ENCODE data around the gene ZNF57.

ZNF57 gene

DNA sequence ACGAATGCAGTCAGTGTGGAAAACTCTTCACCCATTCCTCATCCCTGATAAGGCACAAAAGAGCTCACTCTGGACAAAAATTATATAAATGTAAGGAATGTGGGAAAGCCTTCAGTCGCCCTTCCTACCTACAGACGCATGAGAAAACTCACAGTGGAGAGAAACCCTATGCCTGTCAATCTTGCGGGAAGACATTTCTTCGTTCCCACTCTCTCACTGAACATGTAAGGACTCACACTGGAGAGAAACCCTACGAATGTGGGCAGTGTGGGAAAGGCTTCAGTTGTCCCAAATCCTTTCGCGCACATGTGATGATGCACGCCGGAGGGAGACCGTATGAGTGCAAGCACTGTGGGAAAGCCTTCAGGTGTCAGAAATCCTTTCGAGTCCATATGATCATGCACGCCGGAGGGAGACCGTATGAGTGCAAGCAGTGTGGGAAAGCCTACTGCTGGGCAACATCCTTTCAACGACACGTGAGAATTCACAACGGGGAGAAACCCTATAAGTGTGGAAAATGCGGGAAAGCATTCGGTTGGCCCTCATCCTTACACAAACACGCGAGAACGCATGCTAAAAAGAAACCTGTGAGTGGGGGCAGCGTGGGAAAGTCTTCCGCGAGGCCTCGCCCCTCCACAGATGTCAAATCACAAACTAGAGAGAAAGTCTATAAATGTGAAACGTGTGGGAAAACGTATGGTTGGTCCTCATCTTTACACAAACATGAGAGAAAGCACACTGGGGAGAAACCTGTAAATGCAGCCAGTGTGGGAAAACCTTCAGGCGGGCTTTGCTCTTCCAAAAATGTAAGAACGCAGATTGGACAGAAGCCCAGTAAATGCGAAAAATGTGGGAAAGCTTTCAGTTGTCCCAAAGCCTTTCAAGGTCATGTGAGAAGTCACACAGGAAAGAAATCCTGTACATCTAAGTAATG lies 23.1 kb upstream of the ZNF57 start:
- TF ChIP-seq GATA2 (IDR thresholded peaks at IDR 0.05; ENCODE audit: low read depth, low read length), result no peak
- TF ChIP-seq GATA3 (IDR thresholded peaks at IDR 0.05; ENCODE audit: low read depth, low read length), result no peak

DNA sequence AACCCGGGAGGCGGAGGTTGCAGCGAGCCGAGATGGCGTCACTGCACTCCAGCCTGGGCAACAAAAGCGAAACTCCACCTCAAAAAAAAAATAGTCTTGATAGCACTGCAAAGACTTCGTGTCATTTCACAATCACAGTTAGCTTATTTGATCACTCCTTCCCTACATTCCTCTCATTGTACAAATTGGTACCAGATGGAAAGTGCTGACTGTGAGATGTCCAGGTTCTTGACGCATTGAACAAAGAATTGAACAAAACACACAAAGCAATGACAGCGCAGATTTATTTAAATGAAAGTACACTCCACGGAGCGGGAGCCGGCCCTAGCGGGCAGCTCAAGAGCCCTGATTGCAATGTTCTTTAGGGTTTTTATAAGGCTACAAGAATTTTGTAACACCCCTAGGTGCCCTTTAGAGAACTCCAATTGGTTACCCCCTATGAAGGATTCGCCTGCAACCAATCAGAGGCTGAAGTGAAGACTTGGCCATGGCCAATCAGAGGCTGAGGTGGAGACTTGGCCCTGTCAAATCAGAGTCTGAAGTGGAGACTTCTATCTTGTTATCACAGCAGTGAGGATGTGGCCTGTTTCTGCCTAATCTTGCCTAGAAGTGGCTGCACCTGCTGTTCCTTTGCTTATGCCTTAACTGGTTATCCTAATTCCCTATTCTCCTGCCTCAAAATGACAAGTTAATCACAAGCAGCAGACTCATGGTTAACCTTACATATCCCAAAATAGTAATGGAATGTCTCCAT lies 16.9 kb upstream of the ZNF57 start:
- TF ChIP-seq GATA3 (IDR thresholded peaks at IDR 0.05; ENCODE audit: low read depth, low read length), result no peak
- no peak for TF ChIP-seq GATA2 (IDR thresholded peaks at IDR 0.05; ENCODE audit: low read depth, low read length)

DNA sequence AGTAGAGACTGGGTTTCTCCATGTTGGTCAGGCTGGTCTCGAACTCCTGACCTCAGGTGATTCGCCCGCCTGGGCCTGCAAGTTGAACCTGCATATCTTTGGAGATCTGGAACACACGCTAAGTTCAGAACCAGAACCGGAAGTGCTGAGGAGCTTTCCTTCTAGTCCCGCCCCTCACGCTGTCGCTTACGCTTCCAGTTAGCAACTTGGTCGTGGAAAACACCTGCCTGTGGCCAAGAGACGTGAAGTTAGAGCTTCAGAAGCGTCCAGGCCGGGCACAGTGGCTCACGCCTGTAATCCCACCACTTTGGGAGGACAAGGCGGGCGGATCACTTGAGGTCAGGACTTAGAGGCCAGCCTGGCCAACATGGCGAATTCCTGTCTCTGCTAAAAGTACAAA lies 15.0 kb upstream of the ZNF57 start:
- TF ChIP-seq GATA3 (IDR thresholded peaks at IDR 0.05; ENCODE audit: low read depth, low read length) (no peak), GATA2 (IDR thresholded peaks at IDR 0.05; ENCODE audit: low read depth, low read length) (no peak)

DNA sequence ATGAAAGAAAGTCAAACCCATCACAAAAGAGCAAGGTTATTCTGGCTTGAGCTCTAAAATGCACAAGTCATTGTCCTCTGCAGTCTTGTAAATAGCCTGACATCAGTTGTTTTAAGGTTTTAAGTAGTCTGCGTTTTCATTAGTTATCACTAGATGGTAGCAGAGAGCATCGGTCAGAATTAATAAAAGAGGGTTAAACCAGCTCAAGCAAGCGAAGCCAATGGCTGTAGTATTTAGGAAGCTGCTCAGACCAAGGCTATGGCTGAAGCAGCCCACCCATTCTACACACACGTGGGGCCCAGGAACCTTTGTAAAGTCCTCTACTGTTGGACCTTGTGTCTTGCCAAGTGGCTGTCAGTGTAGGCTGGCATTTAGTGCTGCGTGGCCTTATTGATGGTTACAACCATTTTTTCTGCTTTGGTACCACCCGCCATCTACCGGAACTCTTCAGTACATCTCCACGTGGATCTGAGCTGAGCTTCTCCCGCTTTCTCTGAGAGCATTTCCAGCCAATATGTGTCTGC lies 13.3 kb upstream of the ZNF57 start:
- TF ChIP-seq GATA2 (IDR thresholded peaks at IDR 0.05; ENCODE audit: low read depth, low read length), result no peak
- no peak for TF ChIP-seq GATA3 (IDR thresholded peaks at IDR 0.05; ENCODE audit: low read depth, low read length)

DNA sequence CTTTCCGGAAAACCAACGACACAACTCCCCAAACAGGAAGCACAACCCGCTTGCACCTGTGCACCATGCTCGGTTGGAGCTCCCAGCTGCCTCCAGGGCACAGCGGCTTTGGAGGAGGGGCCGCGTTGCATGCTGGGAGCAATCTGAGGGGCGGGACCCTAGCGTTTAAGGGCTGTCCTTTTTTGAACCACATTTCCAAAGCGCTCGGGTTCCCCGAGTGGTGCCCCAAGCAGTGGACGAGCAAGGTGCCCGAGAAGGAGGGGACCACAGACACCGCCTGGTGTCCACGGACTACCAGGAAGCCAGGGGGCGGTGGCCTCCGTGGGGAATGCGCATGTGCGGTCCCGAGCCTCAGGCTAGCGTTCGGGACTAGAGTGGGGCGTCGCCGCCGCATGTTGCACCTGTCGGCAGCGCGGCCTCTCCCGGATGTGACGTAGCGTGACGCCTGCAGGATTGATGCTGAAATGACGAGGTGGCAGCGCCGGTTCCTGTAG lies 11.9 kb upstream of the ZNF57 start:
- TF ChIP-seq GATA2 (IDR thresholded peaks at IDR 0.05; ENCODE audit: low read depth, low read length) (no peak), GATA3 (IDR thresholded peaks at IDR 0.05; ENCODE audit: low read depth, low read length) (no peak)

DNA sequence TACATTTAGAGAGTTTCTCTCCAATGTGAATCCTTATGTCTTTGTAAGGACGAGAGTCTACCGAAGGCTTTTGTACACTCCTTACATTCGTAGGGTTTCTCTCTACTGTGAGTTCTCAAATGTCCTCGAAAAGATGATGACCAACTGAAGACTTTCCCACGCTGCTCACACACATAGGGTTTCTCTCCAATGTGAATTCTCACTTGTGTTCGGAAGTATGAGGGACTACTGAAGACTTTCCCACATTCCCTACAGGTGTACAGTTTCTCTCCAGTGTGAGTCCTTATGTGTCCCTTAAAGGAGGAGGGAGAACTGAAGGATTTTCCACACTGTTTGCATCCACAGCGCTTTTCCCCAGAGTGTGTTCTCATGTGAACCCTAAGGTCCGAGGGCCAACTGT lies 4.0 kb upstream of the ZNF57 start:
- TF ChIP-seq GATA3 (IDR thresholded peaks at IDR 0.05; ENCODE audit: low read depth, low read length) (no peak), GATA2 (IDR thresholded peaks at IDR 0.05; ENCODE audit: low read depth, low read length) (no peak)

DNA sequence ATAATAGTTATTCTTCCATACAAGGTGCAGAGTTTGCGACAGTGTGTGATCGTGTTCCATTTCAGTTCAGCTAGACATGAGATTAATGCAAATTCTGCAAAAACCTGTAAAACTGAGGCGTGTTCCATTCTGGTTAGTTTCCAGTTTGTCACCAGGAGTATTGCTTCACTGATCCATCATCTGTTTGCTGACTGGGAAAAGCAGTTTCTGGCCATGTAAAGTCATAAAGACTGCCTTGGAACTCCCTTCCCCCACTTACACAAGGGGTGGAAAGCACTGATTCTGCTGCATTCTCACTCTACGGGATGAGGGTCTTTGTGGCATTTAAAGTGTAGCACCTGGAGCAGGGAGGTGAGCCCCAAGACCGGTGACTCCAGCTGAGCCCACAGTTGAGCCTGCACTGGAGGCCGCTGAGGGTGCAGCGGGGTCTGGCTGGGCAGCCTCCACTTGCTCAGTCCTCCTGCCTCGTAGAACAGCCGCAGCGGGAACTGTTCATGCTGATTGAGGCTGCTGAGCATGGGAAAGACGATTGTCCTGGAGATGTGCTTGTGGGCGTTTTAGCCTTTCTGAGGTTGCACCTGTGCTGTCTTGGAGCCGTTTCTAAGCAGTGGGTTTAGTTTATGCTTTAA lies 2.0 kb downstream of the ZNF57 start:
- TF ChIP-seq GATA3 (IDR thresholded peaks at IDR 0.05; ENCODE audit: low read depth, low read length) (no peak), GATA2 (IDR thresholded peaks at IDR 0.05; ENCODE audit: low read depth, low read length) (no peak)

DNA sequence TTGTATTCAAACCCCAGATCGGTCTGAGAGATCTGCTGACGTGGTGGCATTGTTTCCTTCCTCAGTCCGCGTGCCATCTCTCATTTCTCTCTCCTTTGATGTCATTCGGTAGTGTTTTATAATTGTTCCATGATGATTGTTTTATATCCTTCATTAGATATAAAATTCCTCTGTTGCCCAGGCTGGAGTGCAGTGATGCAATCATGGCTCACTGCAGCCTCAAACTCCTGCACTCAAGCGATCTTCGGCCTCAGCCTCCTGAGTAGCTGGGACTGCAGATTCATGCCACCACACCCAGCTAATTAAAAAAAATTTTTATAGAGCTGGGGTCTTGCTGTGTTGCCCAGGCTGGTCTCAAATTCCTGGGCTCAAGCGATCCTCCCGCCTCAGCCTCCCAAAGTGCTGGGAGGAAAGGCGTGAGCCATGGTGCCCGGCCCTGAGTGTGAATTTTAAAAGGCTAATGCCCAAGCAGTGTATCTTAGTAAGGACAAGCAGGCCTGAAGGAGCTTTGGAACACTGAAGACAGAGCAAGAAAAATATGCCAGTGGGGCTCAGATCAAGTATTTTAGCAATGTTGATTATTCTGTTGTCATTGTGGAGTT lies 5.3 kb downstream of the ZNF57 start:
- TF ChIP-seq GATA3 (IDR thresholded peaks at IDR 0.05; ENCODE audit: low read depth, low read length) (no peak), GATA2 (IDR thresholded peaks at IDR 0.05; ENCODE audit: low read depth, low read length) (no peak)

DNA sequence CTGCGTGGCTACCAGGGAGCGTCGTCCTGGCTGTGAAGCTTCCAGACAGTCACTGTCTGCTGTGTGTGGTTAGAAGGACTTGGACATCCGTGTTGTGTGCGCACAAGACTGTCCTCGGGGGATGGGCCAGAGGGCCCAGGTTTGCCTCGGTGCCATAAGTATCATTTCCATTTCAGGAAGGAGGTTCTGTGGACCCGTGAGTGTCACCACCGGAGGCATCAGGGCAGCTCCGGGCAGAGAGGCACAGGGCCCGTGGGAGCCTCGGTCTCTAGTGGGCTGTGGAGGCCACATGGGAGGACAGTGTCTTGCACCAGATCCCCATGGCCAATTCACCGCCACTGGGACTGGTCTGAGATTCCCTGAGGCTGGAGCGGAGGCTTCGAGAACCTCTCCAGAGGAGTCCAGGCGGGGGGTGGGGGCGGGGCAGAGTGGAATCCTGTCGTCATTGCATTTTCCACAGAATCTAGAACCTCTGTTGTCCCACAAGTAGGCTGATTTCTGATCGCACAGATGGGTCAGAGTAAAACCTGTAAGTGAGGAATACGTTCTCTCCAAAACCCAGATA lies 6.0 kb downstream of the ZNF57 start:
- no peak for TF ChIP-seq GATA2 (IDR thresholded peaks at IDR 0.05; ENCODE audit: low read depth, low read length)
- TF ChIP-seq GATA3 (IDR thresholded peaks at IDR 0.05; ENCODE audit: low read depth, low read length), result no peak

DNA sequence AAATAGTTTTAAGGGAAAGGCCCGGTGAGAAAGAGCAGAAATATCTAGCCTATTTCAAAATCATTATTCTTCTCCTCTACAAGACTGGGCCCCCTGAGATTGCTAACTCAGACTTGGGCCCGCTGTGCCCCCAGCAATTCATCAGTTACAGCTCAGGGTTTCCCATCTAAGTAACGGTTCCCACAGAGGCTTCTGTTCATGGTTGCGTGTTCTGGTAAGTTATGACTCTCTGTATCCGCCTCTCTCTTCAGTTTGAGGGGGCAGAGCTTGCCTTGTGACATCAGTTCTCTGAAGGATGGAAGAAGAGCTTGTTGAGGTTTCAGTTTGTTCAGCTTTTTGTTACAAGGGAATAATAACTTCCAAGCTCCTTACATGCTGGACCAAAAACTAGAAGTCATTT lies 11.6 kb downstream of the ZNF57 start:
- TF ChIP-seq GATA3 (IDR thresholded peaks at IDR 0.05; ENCODE audit: low read depth, low read length) (no peak), GATA2 (IDR thresholded peaks at IDR 0.05; ENCODE audit: low read depth, low read length) (no peak)

DNA sequence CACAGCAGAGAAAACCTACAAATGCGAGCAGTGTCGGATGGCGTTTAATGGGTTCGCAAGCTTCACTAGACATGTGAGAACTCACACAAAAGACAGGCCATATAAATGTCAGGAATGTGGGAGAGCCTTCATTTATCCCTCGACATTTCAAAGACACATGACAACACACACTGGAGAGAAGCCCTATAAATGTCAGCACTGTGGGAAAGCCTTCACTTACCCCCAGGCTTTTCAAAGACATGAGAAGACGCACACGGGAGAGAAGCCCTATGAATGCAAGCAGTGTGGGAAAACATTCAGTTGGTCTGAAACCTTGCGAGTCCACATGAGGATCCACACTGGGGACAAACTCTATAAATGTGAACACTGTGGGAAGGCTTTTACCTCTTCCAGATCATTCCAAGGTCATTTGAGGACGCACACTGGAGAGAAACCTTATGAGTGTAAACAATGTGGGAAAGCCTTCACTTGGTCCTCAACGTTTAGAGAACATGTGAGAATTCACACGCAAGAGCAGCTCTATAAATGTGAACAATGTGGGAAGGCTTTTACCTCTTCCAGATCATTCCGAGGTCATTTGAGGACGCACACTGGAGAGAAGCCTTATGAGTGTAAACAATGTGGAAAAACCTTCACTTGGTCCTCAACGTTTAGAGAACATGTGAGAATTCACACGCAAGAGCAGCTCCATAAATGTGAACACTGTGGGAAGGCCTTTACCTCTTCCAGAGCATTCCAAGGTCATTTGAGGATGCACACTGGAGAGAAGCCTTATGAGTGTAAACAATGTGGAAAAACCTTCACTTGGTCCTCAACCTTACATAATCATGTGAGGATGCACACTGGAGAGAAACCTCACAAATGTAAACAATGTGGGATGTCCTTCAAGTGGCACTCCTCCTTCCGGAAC lies 16.8 kb downstream of the ZNF57 start:
- TF ChIP-seq GATA3 (IDR thresholded peaks at IDR 0.05; ENCODE audit: low read depth, low read length), result no peak
- no peak for TF ChIP-seq GATA2 (IDR thresholded peaks at IDR 0.05; ENCODE audit: low read depth, low read length)

DNA sequence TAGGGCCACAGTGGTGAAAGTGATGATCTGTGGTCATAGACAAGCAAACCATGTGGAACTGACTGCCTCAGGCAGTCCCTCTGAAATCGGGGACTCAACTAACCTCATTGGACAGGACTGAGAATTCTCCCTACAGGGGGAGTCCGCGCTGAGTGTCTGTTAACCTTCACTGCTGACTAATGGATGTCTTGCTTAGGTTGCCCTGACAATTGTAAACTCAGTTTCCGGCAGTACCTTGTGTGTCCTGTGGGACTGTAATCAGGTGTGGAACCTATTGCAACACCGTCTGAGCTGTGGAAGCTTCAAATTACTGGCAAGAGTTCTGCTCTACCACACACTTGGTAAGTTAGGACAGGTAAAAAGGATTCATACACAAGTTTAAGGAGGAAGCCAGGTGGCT lies 22.3 kb downstream of the ZNF57 start:
- TF ChIP-seq GATA3 (IDR thresholded peaks at IDR 0.05; ENCODE audit: low read depth, low read length), result no peak
- no peak for TF ChIP-seq GATA2 (IDR thresholded peaks at IDR 0.05; ENCODE audit: low read depth, low read length)
